H1 (cell line): Measurements from ENCODE around the gene EXD3. TPM values are rescaled to one million over a fixed set of nuclear protein-coding genes. Genes with fewer than 3 reads are reported as not detected.

Experiments
- CHD1 ChIP-seq: IDR thresholded peaks from 2 replicates; pipeline ENCODE4 v1.6.1; 2012; ENCODE audit warnings: low read depth, low read length, improper control_type of control experiment
- HDAC6 ChIP-seq: IDR thresholded peaks from one replicate; pipeline ENCODE4 v1.7.1; 2012; ENCODE audit warnings: low read depth, mild to moderate bottlenecking, inconsistent platforms, low read length, moderate library complexity
- POLR2AphosphoS5 ChIP-seq: IDR thresholded peaks from 2 replicates; pipeline ENCODE4 v1.6.1; 2011; ENCODE audit warnings: low read depth, low read length
- RXRA ChIP-seq: IDR thresholded peaks from 2 replicates; pipeline ENCODE4 v1.6.1; 2011; ENCODE audit warnings: low read depth, mild to moderate bottlenecking, low read length, moderate library complexity; ENCODE audit not compliant: insufficient read depth
- SIX5 ChIP-seq: IDR thresholded peaks from 2 replicates; pipeline ENCODE4 v1.6.1; 2011; ENCODE audit warnings: mild to moderate bottlenecking, low read depth, low read length
- polyA plus RNA-seq, 7 experiments: library from polyadenylated mRNA; depleted of rRNA in 3 of 7; stranded (reverse) in 5 of 7; unstranded in 2 of 7; fragments of >200 nt in 5 of 7; fragments of 200-250 nt in 2 of 7; gene quantifications; 1 replicate in 5 of 7; 2 replicates in 1 of 7; 4 replicates in 1 of 7; pipeline versions ENCODE4 v1.2.1 to v1.2.3, GENCODE V29; 2011 to 2013; ENCODE audit warnings: missing spikeins in 2 of 7, mixed read lengths in 2 of 7
- total RNA-seq: library from RNA; stranded (reverse); fragmentation: NEBNext Ultra II Directional; extraction: Animal tissue kit (Norgen Biotek cat#: 25700); gene quantifications from 2 replicates; pipeline ENCODE4 v1.2.1, GENCODE V29; 2021

Gene EXD3
- total and polyA plus RNA-seq, 2 of the 8 experiments (the other 6 are each of a cell fraction or from before 2014, with no cell fraction given): 7.2 to 9.4 TPM

- no peak for TF ChIP-seq POLR2AphosphoS5
- TF ChIP-seq RXRA: no peak
- TF ChIP-seq HDAC6: no peak
- no peak for TF ChIP-seq CHD1
- no peak for TF ChIP-seq SIX5
- TF ChIP-seq, all 59 proteins: peak for 0
Measured at GRCh38 chr9:137265496-137266161, 157.3 kb downstream of the EXD3 start (continued).
